K562 (cell line): ENCODE results near the gene REX1BD. TPM values are rescaled to one million over a fixed set of nuclear protein-coding genes. Genes with fewer than 3 reads are reported as not detected.

Source experiments
- BRF1 ChIP-seq: IDR thresholded peaks from 3 replicates; pipeline ENCODE4 v1.6.1; 2011; ENCODE audit warnings: borderline replicate concordance, mild to moderate bottlenecking; ENCODE audit not compliant: insufficient read length; ENCODE audit errors: extremely low read depth
- C11orf30 ChIP-seq: fragments of 450-650 bp; IDR thresholded peaks from 2 replicates; pipeline ENCODE4 v1.6.1; 2016; ENCODE audit warnings: low read depth, mild to moderate bottlenecking
- HDAC1 ChIP-seq, 2 experiments: fragments of 450-650 bp; IDR thresholded peaks; 2 replicates each; pipeline ENCODE4 v1.6.1; 2016 to 2017; ENCODE audit warnings: inconsistent platforms in 1 of 2, mild to moderate bottlenecking in 1 of 2, moderate library complexity in 1 of 2
- MAZ ChIP-seq, 2 experiments: fragments of 450-650 bp in 1 of 2; sonication (generic) in 1 of 2; formaldehyde crosslinking; IDR thresholded peaks in 1 of 2; conservative IDR thresholded peaks in 1 of 2; 2 replicates each; pipeline versions ENCODE4 v1.4.0 to v1.5.0; 2020; ENCODE audit warnings: mild to moderate bottlenecking in 1 of 2, missing genetic modification reagents in 1 of 2
- NR1H2 ChIP-seq: sonication (generic); formaldehyde crosslinking; IDR thresholded peaks from 2 replicates; pipeline ENCODE4 v1.4.0; 2020; ENCODE audit warnings: mild to moderate bottlenecking, missing genetic modification reagents
- NR4A1 ChIP-seq, 2 experiments: fragments of 250-450 bp in 1 of 2; fragments of 450-650 bp in 1 of 2; sonication (Bioruptor Pico) in 1 of 2; IDR thresholded peaks; 2 replicates each; pipeline versions ENCODE4 v1.4.0 to v1.6.1; 2016 to 2020; ENCODE audit warnings: mild to moderate bottlenecking in 2 of 2, missing compliant biosample characterization in 1 of 2, missing genetic modification characterization in 1 of 2, moderate library complexity in 1 of 2
- TAF9B ChIP-seq: fragments of 450-650 bp; IDR thresholded peaks from 2 replicates; pipeline ENCODE4 v1.6.1; 2018; ENCODE audit warnings: mild to moderate bottlenecking; ENCODE audit not compliant: partially characterized antibody
- TCFL5 ChIP-seq: fragments of 250-450 bp; sonication (Bioruptor Pico); conservative IDR thresholded peaks from 2 replicates; pipeline ENCODE4 v1.6.1; 2021; ENCODE audit warnings: mild to moderate bottlenecking, moderate library complexity, matching md5 sums
- WHSC1 ChIP-seq: IDR thresholded peaks from one replicate; pipeline ENCODE4 v1.6.1; 2012; ENCODE audit warnings: low read length, control low read depth, inconsistent platforms
- ZBTB8A ChIP-seq: fragments of 450-650 bp; IDR thresholded peaks from 2 replicates; pipeline ENCODE4 v1.6.1; 2018; ENCODE audit warnings: mild to moderate bottlenecking, moderate library complexity; ENCODE audit not compliant: partially characterized antibody
- ZNF217 ChIP-seq: sonication (generic); formaldehyde crosslinking; IDR thresholded peaks from 2 replicates; pipeline ENCODE4 v1.8.0; 2022; ENCODE audit warnings: mild to moderate bottlenecking, missing genetic modification reagents
- ZNF586 ChIP-seq: fragments of 450-650 bp; formaldehyde crosslinking; conservative IDR thresholded peaks from 2 replicates; pipeline ENCODE4 v1.4.0; 2020; ENCODE audit warnings: mild to moderate bottlenecking, moderate library complexity
- polyA plus RNA-seq, 8 experiments: library from polyadenylated mRNA; depleted of rRNA in 4 of 8; stranded (reverse) in 5 of 8; unstranded in 3 of 8; fragments of >200 nt; fragmentation: Nextera tagmentation in 2 of 8; fragmentation: Illumina TruSeq in 1 of 8; extraction: Ambion mirVana in 2 of 8; extraction: Trizol in 1 of 8; gene quantifications; 2 replicates each; pipeline versions ENCODE4 v1.2.1 to v1.2.3, GENCODE V29; 2011 to 2014; ENCODE audit warnings: inconsistent platforms in 1 of 8, missing spikeins in 1 of 8
- total RNA-seq, 7 experiments: library from RNA; depleted of rRNA in 6 of 7; stranded (reverse); fragments of >200 nt in 6 of 7; fragmentation: Illumina TruSeq in 2 of 7; extraction: Trizol in 2 of 7; gene quantifications; 2 replicates each; pipeline versions ENCODE4 v1.2.1 to v1.2.3, GENCODE V29; 2011 to 2021; ENCODE audit warnings: low replicate concordance in 1 of 7
- TF ChIP-seq, protein P1 (sequence below): fragments of 450-650 bp; formaldehyde crosslinking; IDR thresholded peaks from 2 replicates; pipeline ENCODE4 v1.4.0; 2020; ENCODE audit warnings: mild to moderate bottlenecking, mixed read lengths
- TF ChIP-seq, protein P2 (sequence below), 2 experiments: IDR thresholded peaks; 2 replicates each; pipeline ENCODE4 v1.6.1; 2012; ENCODE audit warnings: improper control_type of control experiment in 2 of 2, low read depth in 2 of 2, low read length in 2 of 2, borderline replicate concordance in 1 of 2
- TF ChIP-seq, protein P3 (sequence below): fragments of 250-450 bp; sonication (Bioruptor Pico); IDR thresholded peaks from 2 replicates; pipeline ENCODE4 v1.4.0; 2020; ENCODE audit warnings: borderline replicate concordance
- TF ChIP-seq, protein P4 (sequence below): sonication (generic); formaldehyde crosslinking; IDR thresholded peaks from 2 replicates; pipeline ENCODE4 v1.8.0; 2022; ENCODE audit warnings: mild to moderate bottlenecking, missing genetic modification reagents

REX1BD gene
- total and polyA plus RNA-seq, 9 of the 15 experiments (the other 6 are each of a cell fraction or from before 2014, with no cell fraction given): 1.9 to 136 (median 13.8) TPM

DNA sequence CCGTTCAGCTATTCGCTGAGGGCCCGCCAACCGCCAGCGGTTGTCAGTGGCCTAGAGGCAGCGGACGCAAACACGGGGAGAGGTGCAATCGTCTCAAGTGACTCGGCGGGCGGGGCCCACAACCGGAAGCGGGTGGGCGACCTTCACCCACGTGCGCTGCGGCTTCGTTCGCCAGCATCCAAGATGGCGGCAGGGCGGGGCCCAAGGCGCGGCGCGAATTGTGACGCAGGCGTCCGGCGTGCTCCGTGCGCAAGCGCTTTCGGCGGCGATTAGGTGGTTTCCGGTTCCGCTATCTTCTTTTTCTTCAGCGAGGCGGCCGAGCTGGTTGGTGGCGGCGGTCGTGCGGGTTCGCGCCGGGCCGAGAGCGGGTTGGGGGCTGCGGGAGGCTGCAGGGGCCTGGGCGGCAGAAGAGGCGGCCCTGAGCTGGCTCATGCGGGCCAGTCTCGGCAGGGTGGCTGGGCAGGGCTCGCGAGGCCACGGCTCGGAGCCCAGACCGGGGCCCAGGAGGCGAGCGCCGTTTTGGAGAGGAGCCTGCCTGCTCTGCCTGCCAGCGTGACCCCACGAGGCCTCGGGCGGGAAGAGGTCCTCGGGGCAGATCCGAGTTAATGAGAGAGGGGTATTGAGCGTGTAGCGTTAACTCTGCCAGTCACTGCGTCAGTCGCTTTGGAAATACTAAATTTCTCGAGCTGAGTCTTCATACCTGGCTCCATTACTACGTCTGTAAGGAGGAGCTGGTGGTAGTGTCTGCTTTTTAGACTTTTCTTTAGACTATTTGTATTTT, 16.8 kb upstream of the REX1BD start, which contains the start of gene UBA52 (continued):
- no peak for TF ChIP-seq BRF1
- TF ChIP-seq ZBTB8A: no peak
- TF ChIP-seq, protein P1, sequence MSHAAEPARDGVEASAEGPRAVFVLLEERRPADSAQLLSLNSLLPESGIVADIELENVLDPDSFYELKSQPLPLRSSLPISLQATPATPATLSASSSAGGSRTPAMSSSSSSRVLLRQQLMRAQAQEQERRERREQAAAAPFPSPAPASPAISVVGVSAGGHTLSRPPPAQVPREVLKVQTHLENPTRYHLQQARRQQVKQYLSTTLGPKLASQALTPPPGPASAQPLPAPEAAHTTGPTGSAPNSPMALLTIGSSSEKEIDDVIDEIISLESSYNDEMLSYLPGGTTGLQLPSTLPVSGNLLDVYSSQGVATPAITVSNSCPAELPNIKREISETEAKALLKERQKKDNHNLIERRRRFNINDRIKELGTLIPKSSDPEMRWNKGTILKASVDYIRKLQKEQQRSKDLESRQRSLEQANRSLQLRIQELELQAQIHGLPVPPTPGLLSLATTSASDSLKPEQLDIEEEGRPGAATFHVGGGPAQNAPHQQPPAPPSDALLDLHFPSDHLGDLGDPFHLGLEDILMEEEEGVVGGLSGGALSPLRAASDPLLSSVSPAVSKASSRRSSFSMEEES (CRISPR knock-in tag): peak; percentile 48
- TF ChIP-seq NR1H2 (CRISPR knock-in tag): no peak; the same call in 1 of the 2 replicates
- no peak for TF ChIP-seq ZNF217
- TF ChIP-seq C11orf30: peak; percentile 88
- peak; percentile 96 for TF ChIP-seq MAZ (CRISPR knock-in tag; conservative IDR thresholded peaks at IDR 0.05 in 1 of 2, IDR thresholded peaks at IDR 0.05 in 1 of 2)
- no peak for TF ChIP-seq ZNF586
- TF ChIP-seq, protein P2, sequence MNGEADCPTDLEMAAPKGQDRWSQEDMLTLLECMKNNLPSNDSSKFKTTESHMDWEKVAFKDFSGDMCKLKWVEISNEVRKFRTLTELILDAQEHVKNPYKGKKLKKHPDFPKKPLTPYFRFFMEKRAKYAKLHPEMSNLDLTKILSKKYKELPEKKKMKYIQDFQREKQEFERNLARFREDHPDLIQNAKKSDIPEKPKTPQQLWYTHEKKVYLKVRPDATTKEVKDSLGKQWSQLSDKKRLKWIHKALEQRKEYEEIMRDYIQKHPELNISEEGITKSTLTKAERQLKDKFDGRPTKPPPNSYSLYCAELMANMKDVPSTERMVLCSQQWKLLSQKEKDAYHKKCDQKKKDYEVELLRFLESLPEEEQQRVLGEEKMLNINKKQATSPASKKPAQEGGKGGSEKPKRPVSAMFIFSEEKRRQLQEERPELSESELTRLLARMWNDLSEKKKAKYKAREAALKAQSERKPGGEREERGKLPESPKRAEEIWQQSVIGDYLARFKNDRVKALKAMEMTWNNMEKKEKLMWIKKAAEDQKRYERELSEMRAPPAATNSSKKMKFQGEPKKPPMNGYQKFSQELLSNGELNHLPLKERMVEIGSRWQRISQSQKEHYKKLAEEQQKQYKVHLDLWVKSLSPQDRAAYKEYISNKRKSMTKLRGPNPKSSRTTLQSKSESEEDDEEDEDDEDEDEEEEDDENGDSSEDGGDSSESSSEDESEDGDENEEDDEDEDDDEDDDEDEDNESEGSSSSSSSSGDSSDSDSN (IDR thresholded peaks at IDR 0.05; ENCODE audit: borderline replicate concordance in 1 of 2, low read depth in 2 of 2, low read length in 2 of 2): peak; percentile 28 to 81; a peak in 2 of 4 replicates
- no peak for TF ChIP-seq WHSC1
- no peak for TF ChIP-seq NR4A1 (CRISPR knock-in tag; IDR thresholded peaks at IDR 0.05)
- TF ChIP-seq NR4A1 (tag; IDR thresholded peaks at IDR 0.05): no peak
- TF ChIP-seq TCFL5: no peak
- TF ChIP-seq, protein P3, sequence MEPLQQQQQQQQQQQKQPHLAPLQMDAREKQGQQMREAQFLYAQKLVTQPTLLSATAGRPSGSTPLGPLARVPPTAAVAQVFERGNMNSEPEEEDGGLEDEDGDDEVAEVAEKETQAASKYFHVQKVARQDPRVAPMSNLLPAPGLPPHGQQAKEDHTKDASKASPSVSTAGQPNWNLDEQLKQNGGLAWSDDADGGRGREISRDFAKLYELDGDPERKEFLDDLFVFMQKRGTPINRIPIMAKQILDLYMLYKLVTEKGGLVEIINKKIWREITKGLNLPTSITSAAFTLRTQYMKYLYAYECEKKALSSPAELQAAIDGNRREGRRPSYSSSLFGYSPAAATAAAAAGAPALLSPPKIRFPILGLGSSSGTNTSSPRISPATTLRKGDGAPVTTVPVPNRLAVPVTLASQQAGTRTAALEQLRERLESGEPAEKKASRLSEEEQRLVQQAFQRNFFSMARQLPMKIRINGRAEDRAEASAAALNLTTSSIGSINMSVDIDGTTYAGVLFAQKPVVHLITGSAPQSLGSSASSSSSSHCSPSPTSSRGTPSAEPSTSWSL (CRISPR knock-in tag): no peak
- TF ChIP-seq, protein P4, sequence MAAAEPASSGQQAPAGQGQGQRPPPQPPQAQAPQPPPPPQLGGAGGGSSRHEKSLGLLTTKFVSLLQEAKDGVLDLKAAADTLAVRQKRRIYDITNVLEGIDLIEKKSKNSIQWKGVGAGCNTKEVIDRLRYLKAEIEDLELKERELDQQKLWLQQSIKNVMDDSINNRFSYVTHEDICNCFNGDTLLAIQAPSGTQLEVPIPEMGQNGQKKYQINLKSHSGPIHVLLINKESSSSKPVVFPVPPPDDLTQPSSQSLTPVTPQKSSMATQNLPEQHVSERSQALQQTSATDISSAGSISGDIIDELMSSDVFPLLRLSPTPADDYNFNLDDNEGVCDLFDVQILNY (CRISPR knock-in tag): no peak
- TF ChIP-seq HDAC1 (IDR thresholded peaks at IDR 0.05): peak in 1 of 2 experiments; percentile 94; a peak in 2 of 4 replicates
- no peak for TF ChIP-seq TAF9B
